ENCODE measurements around the gene ALOXE3.

Gene ALOXE3

DNA sequence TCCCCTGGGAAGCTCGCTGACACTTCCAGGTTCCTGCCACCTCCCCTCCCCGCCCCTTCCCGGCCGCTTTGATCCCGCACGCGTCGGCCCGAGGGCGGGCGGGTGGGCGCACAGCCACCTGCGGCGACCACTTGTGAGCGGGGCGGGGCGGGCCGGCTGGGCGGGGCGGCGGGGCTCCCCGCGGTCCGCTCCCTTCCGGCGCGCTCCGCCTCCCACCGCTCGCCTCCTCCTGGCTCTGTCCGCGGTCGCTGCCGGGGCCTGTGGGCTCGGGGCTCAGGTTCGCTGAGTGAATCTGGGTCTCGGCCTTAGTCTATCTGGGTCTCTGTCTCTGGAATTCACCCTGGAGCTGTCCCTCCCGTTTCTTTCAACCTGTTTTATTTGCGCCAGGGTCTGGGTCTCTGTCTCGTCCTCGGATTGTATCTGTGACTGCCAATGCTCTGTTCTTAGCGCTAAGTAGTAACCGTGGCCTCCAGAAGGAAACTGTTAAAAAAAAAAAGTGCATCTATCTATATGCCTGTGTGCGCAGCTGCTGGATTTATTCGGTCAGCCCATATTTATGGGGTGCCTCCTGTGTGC, 8.3 kb upstream of the ALOXE3 start:
- no peak for DNase-seq (ENCODE audit: low spot score)
- ATAC-seq (ENCODE audit: low read depth) = peak; percentile 27

DNA sequence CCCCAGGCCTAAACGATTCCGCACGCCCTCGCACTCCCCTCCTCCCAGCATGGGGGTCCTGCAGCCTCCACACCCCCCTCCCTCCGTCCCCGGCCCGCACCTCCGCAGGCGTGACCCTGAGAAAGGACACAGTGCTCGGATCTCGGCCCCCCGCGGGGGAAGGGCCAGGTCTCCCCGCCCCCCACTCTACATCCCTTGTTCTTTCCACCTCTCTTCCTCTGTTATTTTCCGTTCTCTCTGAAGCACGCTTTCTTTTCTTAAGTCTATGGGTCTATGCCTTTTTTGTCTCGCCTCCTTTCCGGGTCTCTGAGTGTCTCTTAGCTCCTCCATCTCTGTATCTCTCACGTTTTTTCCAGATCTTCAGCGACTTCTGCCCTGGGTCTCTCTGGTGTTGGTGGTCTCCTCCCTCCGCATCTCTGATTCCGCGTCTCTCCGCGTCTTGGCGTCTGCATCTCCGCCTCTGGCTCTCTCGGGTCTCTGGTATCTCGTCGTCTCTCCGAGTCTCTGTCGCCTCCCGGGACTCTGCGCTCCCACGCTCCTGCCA, 7.7 kb upstream of the ALOXE3 start:
- DNase-seq (ENCODE audit: low spot score) (no peak), ATAC-seq (ENCODE audit: low read depth) (no peak)
- peak overlapping the region; percentile 36 for H3K27ac ChIP-seq (ENCODE audit: poor library complexity, severe bottlenecking)
- no peaks in the 10 kb centered on the region for H3K9me3 ChIP-seq (ENCODE audit: severe bottlenecking)
- peak overlapping the region; percentile 46 for H3K4me3 ChIP-seq (ENCODE audit: severe bottlenecking)
- TF ChIP-seq, protein P1, sequence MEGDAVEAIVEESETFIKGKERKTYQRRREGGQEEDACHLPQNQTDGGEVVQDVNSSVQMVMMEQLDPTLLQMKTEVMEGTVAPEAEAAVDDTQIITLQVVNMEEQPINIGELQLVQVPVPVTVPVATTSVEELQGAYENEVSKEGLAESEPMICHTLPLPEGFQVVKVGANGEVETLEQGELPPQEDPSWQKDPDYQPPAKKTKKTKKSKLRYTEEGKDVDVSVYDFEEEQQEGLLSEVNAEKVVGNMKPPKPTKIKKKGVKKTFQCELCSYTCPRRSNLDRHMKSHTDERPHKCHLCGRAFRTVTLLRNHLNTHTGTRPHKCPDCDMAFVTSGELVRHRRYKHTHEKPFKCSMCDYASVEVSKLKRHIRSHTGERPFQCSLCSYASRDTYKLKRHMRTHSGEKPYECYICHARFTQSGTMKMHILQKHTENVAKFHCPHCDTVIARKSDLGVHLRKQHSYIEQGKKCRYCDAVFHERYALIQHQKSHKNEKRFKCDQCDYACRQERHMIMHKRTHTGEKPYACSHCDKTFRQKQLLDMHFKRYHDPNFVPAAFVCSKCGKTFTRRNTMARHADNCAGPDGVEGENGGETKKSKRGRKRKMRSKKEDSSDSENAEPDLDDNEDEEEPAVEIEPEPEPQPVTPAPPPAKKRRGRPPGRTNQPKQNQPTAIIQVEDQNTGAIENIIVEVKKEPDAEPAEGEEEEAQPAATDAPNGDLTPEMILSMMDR (IDR thresholded peaks at IDR 0.05; ENCODE audit: poor library complexity, severe bottlenecking) = no peak
- peaks cover 5% of the 10 kb centered on the region for H3K4me1 ChIP-seq (ENCODE audit: insufficient read depth, poor library complexity, severe bottlenecking)
- no peaks in the 10 kb centered on the region for H3K27me3 ChIP-seq (ENCODE audit: insufficient read depth, poor library complexity, severe bottlenecking)
- no peaks in the 10 kb centered on the region for H3K36me3 ChIP-seq (ENCODE audit: low read depth)

More for the DNA sequence above, 8.3 kb upstream of the ALOXE3 start:
- peaks cover 5% of the 10 kb centered on the region for H3K4me1 ChIP-seq (ENCODE audit: insufficient read depth, poor library complexity, severe bottlenecking)
- H3K27ac ChIP-seq (ENCODE audit: poor library complexity, severe bottlenecking) = peak overlapping the region; percentile 36
- H3K4me3 ChIP-seq (ENCODE audit: severe bottlenecking) = peak overlapping the region; percentile 46
- H3K9me3 ChIP-seq (ENCODE audit: severe bottlenecking) = no peaks in the 10 kb centered on the region
- no peaks in the 10 kb centered on the region for H3K36me3 ChIP-seq (ENCODE audit: low read depth)
- H3K27me3 ChIP-seq (ENCODE audit: insufficient read depth, poor library complexity, severe bottlenecking) = no peaks in the 10 kb centered on the region
- TF ChIP-seq, protein P1 (IDR thresholded peaks at IDR 0.05; ENCODE audit: poor library complexity, severe bottlenecking) = no peak

DNA sequence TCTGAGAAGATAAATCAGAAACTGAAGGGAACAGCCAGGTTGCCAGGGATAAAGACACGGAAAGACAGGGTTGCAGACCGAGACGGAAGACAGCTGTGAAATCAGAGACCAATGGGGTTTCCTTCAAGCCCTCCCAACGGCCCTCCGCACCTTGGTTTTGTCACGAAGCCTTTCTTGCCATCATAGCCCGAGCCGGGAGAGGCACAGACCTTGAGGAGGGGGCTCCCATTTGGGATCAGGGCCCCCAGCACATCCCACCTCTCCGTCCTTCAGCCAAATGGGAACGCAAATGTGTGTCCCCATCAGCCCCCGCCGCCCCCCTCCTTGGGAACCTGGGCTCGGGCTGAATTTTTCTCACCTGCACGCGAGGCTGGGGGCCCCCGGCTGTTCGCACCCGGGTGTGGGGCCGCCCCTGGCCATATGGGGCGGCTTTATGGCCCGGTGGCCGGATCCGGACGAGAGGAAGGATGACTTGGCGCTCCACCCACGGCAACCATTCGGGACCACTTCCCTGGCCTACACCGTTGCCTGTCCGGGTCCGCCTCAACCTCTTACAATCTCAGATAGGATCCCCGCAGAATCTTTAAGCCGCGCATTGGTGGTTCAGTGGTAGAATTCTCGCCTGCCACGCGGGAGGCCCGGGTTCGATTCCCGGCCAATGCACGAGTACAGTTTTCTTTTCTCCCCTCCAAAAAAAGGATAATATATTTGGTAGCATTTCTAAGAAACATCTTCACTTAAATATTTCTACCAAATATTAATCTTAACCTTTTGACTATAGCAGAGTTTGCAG, 7.0 kb upstream of the ALOXE3 start:
- Histone ChIP-seq H3K9me3 (ENCODE audit: severe bottlenecking) (no peaks in the 10 kb centered on the region), H3K27me3 (ENCODE audit: insufficient read depth, poor library complexity, severe bottlenecking) (no peaks in the 10 kb centered on the region), H3K27ac (ENCODE audit: poor library complexity, severe bottlenecking) (peak overlapping the region; percentile 57), H3K4me3 (ENCODE audit: severe bottlenecking) (peak overlapping the region; percentile 46), H3K4me1 (ENCODE audit: insufficient read depth, poor library complexity, severe bottlenecking) (peaks cover 5% of the 10 kb centered on the region), H3K36me3 (ENCODE audit: low read depth) (no peaks in the 10 kb centered on the region)
- no peak; the same call in 2 of the 3 replicates for ATAC-seq (ENCODE audit: low read depth)
- no peak for DNase-seq (ENCODE audit: low spot score)
- TF ChIP-seq, protein P1 (IDR thresholded peaks at IDR 0.05; ENCODE audit: poor library complexity, severe bottlenecking) = no peak

DNA sequence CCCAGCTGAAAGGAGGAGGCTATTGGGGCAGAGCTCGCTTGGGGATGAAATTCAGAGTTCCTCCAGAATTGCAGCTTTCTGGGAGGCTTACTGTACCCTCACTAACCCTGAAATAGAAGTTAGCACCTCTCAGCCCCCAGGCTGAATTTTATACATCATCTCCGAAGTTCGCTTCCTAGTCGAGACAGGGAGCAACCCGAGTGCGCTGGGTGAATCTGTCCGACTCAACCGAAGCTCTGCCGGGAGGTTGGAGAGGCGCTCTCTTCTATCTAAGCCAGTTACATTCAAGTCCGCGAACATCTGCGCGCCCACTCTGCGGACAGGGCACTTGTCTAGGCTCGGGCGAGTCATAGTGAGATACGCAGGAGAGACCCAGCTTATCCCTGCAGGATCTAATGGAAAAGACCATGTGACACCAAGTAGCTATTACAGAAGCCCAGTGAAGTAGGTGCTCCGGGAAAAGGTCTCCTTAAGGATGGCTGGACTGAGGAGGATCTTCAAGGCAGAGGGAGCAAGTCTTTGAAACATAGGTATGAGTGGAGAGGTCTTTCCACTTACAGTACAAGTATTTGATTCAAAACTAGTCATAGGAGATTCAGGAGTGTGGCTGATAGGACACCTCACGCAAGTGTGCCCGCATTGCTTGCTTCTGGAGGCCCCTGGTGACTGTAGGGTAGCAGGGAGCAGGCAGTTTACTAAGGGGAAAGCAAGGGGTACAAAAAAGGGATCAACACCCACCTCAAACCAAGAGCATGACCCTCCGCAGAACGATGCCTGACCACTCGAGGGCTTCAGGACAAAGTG, 6.2 kb upstream of the ALOXE3 start:
- no peaks in the 10 kb centered on the region for H3K36me3 ChIP-seq (ENCODE audit: low read depth)
- peak overlapping the region; percentile 46 for H3K4me3 ChIP-seq (ENCODE audit: severe bottlenecking)
- ATAC-seq (ENCODE audit: low read depth) = no peak
- H3K9me3 ChIP-seq (ENCODE audit: severe bottlenecking) = no peaks in the 10 kb centered on the region
- TF ChIP-seq, protein P1 (IDR thresholded peaks at IDR 0.05; ENCODE audit: poor library complexity, severe bottlenecking) = no peak
- peak overlapping the region; percentile 57 for H3K27ac ChIP-seq (ENCODE audit: poor library complexity, severe bottlenecking)
- H3K4me1 ChIP-seq (ENCODE audit: insufficient read depth, poor library complexity, severe bottlenecking) = peaks cover 5% of the 10 kb centered on the region
- no peaks in the 10 kb centered on the region for H3K27me3 ChIP-seq (ENCODE audit: insufficient read depth, poor library complexity, severe bottlenecking)
- DNase-seq (ENCODE audit: low spot score) = no peak

Data from RWPE2 (cell line).